Panc1 (cell line): ENCODE results near the gene GPC6. TPM values are rescaled to one million over a fixed set of nuclear protein-coding genes. Genes with fewer than 3 reads are reported as not detected.

Experiments
- ATAC-seq: fragments of 200-7000 bp; cut with Tn5 transposase; 2 replicates; pipeline ENCODE4 v1.9.1; 2020; ENCODE audit warnings: mild to moderate bottlenecking, moderate library complexity
- BruUV-seq: library from RNA; stranded (reverse); fragments of 400-500 nt; replicated peaks from 2 replicates; lab custom pipeline; 2021; lab: Mats Ljungman, UMichigan
- CTCF ChIA-PET: fragments of 300-600 bp; sonication (Branson Sonifier 250); formaldehyde crosslinking; loops from one replicate; lab custom pipeline; 2022; ENCODE audit warnings: antibody characterized with exemption; lab: Charles Lee
- POLR2A ChIA-PET: fragments of 300-600 bp; sonication (Branson Sonifier 250); formaldehyde crosslinking; loops from one replicate; lab custom pipeline; 2022; ENCODE audit warnings: antibody characterized with exemption; lab: Charles Lee
- DNase-seq: peaks from one replicate; pipeline ENCODE4 v3.0.0-alpha.2; 2010; ENCODE audit warnings: low read depth, low spot score
- H3K27ac ChIP-seq: 2 replicates; pipeline ENCODE4 v1.5.1; 2011; ENCODE audit warnings: mild to moderate bottlenecking, low read length, inconsistent platforms
- H3K27me3 ChIP-seq: fragments of 200-500 bp; sonication (Bioruptor generic); 2 replicates; pipeline ENCODE4 v1.6.0; 2014; ENCODE audit warnings: low read length, inconsistent platforms; ENCODE audit not compliant: control insufficient read depth, insufficient read depth
- H3K36me3 ChIP-seq: fragments of 200-500 bp; sonication (Bioruptor generic); 2 replicates; pipeline ENCODE4 v1.5.1; 2014; ENCODE audit warnings: inconsistent platforms, mild to moderate bottlenecking, low read length, moderate library complexity; ENCODE audit not compliant: control insufficient read depth, insufficient read depth
- H3K4me1 ChIP-seq: 2 replicates; pipeline ENCODE4 v1.5.1; 2011; ENCODE audit warnings: inconsistent platforms, mild to moderate bottlenecking, low read length, moderate library complexity; ENCODE audit not compliant: control insufficient read depth, insufficient read depth
- H3K4me3 ChIP-seq, 2 experiments: 2 replicates each; pipeline ENCODE4 v1.5.1; 2011 to 2012; ENCODE audit warnings: low read depth in 2 of 2, low read length in 2 of 2, mild to moderate bottlenecking in 2 of 2, inconsistent platforms in 1 of 2, moderate library complexity in 1 of 2
- H3K9me3 ChIP-seq: fragments of 200-500 bp; sonication (Bioruptor generic); 2 replicates; pipeline ENCODE4 v1.5.1; 2014; ENCODE audit warnings: low read depth, mild to moderate bottlenecking, inconsistent platforms, low read length, moderate library complexity; ENCODE audit not compliant: control insufficient read depth, insufficient read depth
- CTCF ChIP-seq: fragments of 450-650 bp; IDR thresholded peaks from 2 replicates; pipeline ENCODE4 v1.5.1; 2017; ENCODE audit warnings: mild to moderate bottlenecking
- POLR2AphosphoS5 ChIP-seq: IDR thresholded peaks from 2 replicates; pipeline ENCODE4 v1.6.1; 2012; ENCODE audit warnings: mild to moderate bottlenecking, low read depth, low read length, moderate library complexity
- SIN3A ChIP-seq: IDR thresholded peaks from 2 replicates; pipeline ENCODE4 v1.6.1; 2012; ENCODE audit warnings: low read depth, mild to moderate bottlenecking, low read length, moderate library complexity, borderline replicate concordance; ENCODE audit not compliant: insufficient read depth
- TCF7L2 ChIP-seq: IDR thresholded peaks from 2 replicates; pipeline ENCODE4 v1.6.1; 2011; ENCODE audit warnings: mild to moderate bottlenecking, low read depth, low read length, inconsistent platforms
- in situ Hi-C: cut with HindIII; loops from 2 replicates; pipeline ENCODE4 v1.10.0; 2016; ENCODE audit warnings: low sequenced_read_pairs, low pct_unique_long_range_greater_than_20kb
- intact Hi-C: fragments of 100-400 bp; cut with micrococcal nuclease; formaldehyde crosslinking; loops from one replicate; pipeline ENCODE4 v1.10.0; 2022; ENCODE audit not compliant: unreplicated experiment
- total RNA-seq: library from RNA; stranded (reverse); gene quantifications from one replicate; pipeline ENCODE4 v1.2.1, GENCODE V29; 2021; ENCODE audit not compliant: unreplicated experiment
- TF ChIP-seq, protein P1 (sequence below), 2 experiments: IDR thresholded peaks; 2 replicates each; pipeline ENCODE4 v1.6.1; 2011 to 2012; ENCODE audit warnings: low read depth in 2 of 2, control low read depth in 1 of 2, low read length in 1 of 2, mild to moderate bottlenecking in 1 of 2, moderate library complexity in 1 of 2; ENCODE audit not compliant: insufficient read depth in 1 of 2

GPC6 gene
- total RNA-seq, 1 experiment from 2014 or later, result 4.8 TPM

- ChIA-PET POLR2A (no interaction called here), CTCF (interaction anchor here (0.8 kb wide), 1 partner anchor 574 kb away, joined by 4 read pairs; no protein-coding TSS in a partner anchor)
- H3K4me3 ChIP-seq, result no peak overlapping the region
- DNase-seq (no peak), ATAC-seq (no peak)
- H3K9me3 ChIP-seq, result no peaks in the 10 kb centered on the region
- no TSS peak for BruUV-seq
- H3K27ac ChIP-seq, result no peak overlapping the region
- TF ChIP-seq CTCF, result no peak
- no peak for TF ChIP-seq TCF7L2
- TF ChIP-seq, protein P1, sequence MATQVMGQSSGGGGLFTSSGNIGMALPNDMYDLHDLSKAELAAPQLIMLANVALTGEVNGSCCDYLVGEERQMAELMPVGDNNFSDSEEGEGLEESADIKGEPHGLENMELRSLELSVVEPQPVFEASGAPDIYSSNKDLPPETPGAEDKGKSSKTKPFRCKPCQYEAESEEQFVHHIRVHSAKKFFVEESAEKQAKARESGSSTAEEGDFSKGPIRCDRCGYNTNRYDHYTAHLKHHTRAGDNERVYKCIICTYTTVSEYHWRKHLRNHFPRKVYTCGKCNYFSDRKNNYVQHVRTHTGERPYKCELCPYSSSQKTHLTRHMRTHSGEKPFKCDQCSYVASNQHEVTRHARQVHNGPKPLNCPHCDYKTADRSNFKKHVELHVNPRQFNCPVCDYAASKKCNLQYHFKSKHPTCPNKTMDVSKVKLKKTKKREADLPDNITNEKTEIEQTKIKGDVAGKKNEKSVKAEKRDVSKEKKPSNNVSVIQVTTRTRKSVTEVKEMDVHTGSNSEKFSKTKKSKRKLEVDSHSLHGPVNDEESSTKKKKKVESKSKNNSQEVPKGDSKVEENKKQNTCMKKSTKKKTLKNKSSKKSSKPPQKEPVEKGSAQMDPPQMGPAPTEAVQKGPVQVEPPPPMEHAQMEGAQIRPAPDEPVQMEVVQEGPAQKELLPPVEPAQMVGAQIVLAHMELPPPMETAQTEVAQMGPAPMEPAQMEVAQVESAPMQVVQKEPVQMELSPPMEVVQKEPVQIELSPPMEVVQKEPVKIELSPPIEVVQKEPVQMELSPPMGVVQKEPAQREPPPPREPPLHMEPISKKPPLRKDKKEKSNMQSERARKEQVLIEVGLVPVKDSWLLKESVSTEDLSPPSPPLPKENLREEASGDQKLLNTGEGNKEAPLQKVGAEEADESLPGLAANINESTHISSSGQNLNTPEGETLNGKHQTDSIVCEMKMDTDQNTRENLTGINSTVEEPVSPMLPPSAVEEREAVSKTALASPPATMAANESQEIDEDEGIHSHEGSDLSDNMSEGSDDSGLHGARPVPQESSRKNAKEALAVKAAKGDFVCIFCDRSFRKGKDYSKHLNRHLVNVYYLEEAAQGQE (IDR thresholded peaks at IDR 0.05; ENCODE audit: insufficient read depth in 1 of 2, low read depth in 2 of 2, low read length in 1 of 2), result no peak
- no peak for TF ChIP-seq POLR2AphosphoS5
- no peak for TF ChIP-seq SIN3A
- in situ Hi-C loops (no loop called here), intact Hi-C loops (no loop called here)
- H3K36me3 ChIP-seq, result no peaks in the 10 kb centered on the region
- no peaks in the 10 kb centered on the region for H3K4me1 ChIP-seq
- no peaks in the 10 kb centered on the region for H3K27me3 ChIP-seq
Observed at GRCh38 chr13:93765811-93766210, 539.2 kb downstream of the GPC6 start.

- ATAC-seq (no peak), DNase-seq (no peak)
- Histone ChIP-seq H3K4me1 (no peaks in the 10 kb centered on the region), H3K9me3 (no peaks in the 10 kb centered on the region), H3K4me3 (no peak overlapping the region), H3K36me3 (no peaks in the 10 kb centered on the region), H3K27me3 (no peaks in the 10 kb centered on the region), H3K27ac (no peak overlapping the region)
- in situ Hi-C loops, result no loop called here
- no TSS peak for BruUV-seq
- POLR2A ChIA-PET, result no interaction called here
- CTCF ChIA-PET, result interaction anchor here (0.8 kb wide), 1 partner anchor 575 kb away, joined by 4 read pairs; no protein-coding TSS in a partner anchor
- no peak for TF ChIP-seq SIN3A
- intact Hi-C loops, result no loop called here
Observed at GRCh38 chr13:93766719-93767118, 540.1 kb downstream of the GPC6 start.

DNA sequence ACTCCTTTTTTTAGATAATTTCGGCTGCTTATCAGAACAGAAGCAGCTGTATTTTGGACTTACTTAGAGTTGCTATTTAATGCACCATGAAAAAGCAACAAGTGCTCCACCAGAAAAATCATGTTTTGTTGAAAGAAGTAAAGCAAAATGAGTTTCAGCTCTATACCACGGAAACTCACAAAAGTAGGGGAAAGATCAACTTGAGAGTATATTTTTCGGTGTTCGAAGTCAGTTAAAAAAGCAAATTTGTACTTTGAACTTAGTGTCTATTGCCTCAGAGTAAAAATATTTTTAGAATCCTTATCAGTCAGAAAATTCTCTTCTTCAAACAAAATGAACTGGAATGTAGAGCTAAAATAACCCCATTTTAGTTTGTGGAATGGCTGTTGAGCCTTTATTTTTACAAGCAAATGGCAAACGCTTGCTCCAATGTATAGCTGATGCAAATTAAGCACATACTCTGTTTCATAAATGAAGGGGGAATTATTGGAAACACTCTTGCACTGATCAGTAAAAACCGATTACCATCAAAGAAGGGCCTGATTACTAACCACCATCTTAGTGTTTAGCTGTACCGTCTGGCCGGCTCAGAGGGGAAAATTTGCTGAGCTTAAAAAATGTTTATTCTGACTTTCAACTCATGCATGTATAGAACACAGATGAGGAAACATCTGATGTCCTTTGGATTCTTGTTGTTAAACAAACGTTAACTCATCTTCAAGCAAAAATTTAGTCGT is 540.7 kb downstream of the GPC6 start:
- CTCF ChIA-PET, result no interaction called here
- no peak for ATAC-seq

More for the DNA sequence above, 540.7 kb downstream of the GPC6 start:
- no peaks in the 10 kb centered on the region for H3K4me1 ChIP-seq
- no peaks in the 10 kb centered on the region for H3K27me3 ChIP-seq
- in situ Hi-C loops (no loop called here), intact Hi-C loops (no loop called here)
- TF ChIP-seq CTCF (no peak), SIN3A (no peak), POLR2AphosphoS5 (no peak), TCF7L2 (no peak)
- TF ChIP-seq, protein P1 (IDR thresholded peaks at IDR 0.05; ENCODE audit: insufficient read depth in 1 of 2, low read depth in 2 of 2, low read length in 1 of 2), result no peak
- H3K27ac ChIP-seq, result no peak overlapping the region
- BruUV-seq, result no TSS peak
- DNase-seq, result no peak
- H3K36me3 ChIP-seq, result no peaks in the 10 kb centered on the region
- H3K9me3 ChIP-seq, result no peaks in the 10 kb centered on the region
- POLR2A ChIA-PET, result no interaction called here
- no peak overlapping the region for H3K4me3 ChIP-seq
